D341Med (cell line): Measurements from ENCODE around the gene FBXL12.
"Not testable (repeated sequence)": the region's sequence is repeated elsewhere in the genome, so short reads cannot be mapped to it uniquely, and the experiment has no call there.

Experiments used
- DNase-seq: peaks from one replicate; pipeline ENCODE4 v3.0.0; 2012; ENCODE audit warnings: low spot score

The FBXL12 gene

DNA sequence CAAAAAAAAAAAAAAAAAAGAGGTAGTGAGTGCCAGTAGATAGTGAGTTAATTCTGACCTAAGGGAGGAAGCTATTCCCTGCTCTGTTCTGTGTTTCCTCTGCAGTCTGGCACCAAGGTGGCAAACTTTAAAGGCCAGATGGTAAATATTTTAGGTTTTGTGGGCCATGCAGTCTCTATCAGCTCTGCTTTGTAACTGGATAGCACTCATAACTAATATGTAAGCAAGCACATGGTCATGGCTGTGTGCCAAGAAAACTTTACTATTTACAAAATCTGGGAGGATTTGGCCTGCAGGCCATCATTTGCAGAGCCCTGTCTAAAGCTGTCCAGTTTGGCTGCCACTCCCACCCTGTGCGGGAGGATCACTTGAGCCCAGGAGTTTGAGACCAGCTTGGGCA lies 20.5 kb upstream of the FBXL12 start:
- no peak for DNase-seq

DNA sequence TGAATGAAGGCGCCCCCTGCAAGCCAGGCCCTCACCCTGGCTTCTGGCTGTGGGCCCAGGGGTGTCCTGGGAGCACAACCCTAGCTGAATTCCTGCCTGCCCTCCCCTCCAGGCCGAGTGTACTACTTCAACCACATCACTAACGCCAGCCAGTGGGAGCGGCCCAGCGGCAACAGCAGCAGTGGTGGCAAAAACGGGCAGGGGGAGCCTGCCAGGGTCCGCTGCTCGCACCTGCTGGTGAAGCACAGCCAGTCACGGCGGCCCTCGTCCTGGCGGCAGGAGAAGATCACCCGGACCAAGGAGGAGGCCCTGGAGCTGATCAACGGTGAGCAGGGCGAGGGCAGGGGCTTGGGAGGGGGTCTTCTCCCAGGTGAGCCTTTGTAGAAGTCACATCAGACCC lies 19.4 kb upstream of the FBXL12 start:
- DNase-seq, result no peak

DNA sequence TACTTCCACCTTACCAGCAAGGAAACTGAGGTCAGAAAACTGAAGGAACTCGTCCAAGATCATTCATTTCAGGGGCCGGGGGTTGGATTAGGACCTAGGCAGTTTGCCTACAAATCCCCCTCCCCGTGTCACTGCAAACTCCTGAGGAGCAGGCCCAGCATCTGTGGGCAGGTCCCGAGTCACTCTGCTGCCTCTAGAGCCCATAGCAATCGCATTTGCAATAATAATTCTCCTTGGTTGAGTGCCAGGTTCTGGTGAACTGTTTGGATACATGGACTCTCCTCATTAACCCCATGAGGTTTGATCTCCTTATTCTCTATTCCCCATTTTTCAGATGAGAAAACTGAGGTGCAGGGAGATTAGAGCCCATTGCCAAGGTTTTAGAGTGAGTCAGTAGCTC lies 17.1 kb upstream of the FBXL12 start:
- DNase-seq, result no peak

DNA sequence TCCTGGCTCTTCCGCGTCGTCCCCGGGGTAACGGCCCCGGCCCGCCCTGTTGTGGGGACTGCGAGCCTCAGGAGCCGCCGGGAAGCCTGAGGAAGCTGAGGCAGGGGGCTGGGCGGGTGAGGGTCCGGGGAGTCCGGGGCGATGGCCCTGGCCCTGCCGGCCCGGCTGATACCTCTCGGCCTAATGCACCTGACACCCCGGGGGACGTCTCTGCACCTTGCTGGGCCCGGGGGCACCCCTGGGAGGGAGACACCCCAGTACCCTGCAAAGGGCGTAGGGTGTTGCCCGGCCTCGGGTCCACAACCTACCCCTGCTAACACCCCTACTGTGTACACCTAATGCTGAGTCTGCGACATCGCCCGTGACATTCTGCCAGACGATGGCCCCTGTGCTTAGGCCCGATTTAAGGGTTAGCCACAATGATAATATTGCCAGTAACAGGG lies 16.6 kb upstream of the FBXL12 start:
- no peak for DNase-seq

DNA sequence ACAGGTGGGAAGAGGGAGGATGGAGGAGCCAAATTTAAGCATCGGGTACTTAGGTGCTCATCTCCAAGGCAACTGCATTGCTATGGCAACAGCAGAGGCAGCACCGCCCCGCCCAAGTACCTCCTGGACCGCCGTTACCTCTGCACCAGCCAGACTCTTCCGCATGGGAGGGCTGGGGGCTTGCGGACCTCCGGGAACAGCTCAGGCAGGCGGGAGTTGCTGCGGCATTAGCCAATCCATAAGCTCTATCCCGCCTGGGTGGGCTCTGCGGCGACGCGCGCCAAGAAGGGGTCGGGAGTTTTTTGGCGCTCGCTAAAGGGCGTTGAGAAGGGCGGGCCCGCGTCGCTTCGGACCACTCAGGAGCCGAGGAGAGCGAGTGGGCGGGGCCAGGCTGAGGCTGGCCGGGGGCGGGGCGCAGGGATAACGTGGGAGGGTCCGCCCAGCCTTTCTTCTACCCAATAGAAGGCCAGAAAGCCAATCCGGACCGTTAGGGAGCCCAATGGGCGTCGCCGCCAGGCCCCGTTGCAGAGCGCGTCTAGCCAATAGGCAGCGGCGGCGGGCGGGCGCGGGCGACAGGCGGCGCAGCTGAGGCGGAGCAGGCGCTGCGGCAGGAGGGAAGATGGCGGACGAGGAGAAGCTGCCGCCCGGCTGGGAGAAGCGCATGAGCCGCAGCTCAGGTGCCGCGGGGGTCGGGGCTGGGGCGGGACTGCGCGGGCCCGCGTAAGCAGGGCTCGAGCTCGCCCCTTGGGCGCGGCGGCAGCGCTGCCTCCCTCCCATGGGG lies 16.0 kb upstream of the FBXL12 start, which contains the start of gene PIN1:
PIN1 (plus strand) TSS at position 593 of the 781 bp plus-strand sequence; CDS start at position 620, 27 bp downstream.
- DNase-seq, result peak; percentile 98

DNA sequence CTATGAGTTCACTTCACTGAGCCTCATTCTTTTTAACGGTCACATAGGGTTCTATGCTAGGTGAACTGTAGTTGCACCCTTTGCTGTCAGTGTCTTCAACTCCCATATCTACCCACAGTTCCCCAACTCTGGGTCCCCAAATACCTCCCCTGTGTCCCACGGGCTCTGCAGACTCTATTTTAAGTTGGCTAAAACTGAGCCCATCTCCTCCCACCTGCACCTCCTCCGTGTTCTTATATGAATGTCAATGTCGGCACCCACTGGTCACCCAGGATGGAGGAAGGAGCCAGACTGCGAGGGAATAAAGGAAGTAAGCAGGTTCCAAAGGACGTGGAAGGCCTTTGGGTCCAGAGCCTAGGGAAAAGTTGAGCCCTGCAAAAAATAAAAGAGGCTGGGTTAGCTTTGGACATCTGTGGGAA lies 15.4 kb upstream of the FBXL12 start:
- DNase-seq, result peak; percentile 17

DNA sequence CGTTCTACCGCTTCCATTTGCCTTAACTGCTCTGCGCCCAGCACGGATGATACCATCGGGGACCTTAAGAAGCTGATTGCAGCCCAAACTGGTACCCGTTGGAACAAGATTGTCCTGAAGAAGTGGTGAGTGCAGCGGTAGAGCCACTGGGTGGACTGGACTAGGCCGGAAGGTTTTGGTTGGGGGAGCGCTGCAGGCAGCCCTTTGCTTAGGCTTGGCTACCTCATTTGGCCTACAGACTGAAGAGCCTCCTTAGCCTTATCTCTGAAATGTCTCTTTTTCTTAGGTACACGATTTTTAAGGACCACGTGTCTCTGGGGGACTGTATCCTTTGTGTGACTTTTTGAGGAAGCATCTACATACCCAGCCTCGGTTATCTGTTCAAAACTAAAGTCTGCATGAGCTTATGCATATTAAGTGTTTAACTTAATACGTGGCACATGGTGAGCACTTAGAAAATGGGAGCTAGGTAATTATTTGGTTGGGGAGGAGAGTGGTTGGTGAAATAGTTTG lies 9.7 kb upstream of the FBXL12 start:
- DNase-seq, result no peak

DNA sequence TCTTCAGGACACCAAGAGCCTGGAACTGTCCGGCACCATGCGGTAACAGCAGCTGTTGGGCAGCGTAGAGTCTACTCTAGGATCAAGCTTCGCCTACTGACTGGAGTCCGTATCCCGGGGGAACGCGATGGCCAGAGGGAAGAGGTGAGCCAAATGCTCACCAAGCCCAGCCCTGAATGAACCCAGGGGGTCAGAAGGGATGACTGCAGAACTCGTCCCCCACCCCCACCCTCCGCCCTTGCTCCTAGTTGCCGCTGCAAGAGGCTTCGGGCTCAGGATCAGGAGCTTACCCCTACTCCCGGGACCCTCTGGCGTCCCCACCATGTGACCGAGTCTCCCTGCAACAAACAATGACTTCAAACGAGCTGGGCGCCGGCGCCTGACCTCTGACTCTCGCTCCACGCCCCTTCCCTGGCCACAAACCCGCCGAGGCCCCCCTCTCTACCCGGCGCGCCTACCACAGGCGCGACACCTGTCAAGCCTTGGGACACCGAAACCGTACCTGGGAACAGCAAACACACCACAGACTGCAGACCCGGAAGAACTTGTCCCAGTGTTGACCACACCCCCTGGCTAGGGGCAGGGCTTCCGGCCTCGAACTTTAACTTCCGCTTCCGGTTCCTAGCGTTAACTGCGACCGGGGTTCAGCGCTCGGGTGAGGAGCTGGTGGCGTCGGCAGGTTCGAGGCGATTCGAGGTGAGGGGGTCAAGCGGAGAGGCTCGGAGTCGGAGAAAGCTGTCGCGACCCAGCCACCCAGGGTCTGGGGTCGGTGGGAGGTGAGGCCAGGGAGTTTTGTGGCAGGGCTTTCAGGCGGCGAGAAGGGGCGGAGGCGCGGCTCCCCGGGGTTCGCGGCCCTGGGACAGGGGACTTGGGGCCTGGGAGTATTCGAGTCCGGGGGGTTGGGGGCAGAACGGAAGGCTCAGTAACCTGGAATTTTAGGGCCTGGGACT lies 8.7 kb upstream of the FBXL12 start, which contains the start of gene UBL5:
UBL5 (plus strand) TSS at position 630 of the 950 bp plus-strand sequence. CDS start 420 bp downstream, outside the sequence.
- DNase-seq, result peak; percentile 92

DNA sequence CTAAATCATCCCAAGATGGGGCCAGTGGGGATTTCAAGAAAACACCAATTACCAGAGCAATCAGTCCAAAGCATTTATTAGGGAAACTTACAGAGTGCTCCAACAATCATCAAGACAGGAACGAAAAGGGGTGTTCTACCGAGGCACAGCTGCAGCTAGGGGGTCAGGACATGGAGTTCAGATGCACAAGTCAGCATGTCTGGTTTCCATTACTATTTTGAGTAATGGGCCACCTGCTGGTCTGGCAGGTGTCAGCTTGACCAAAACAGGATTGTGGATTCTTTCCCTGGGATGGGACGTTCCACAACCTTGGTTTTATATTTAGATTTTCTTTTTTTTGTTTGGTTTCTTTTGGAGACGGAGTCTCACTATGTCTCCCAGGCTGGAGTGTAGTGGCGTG lies 4.9 kb upstream of the FBXL12 start:
- no peak for DNase-seq

DNA sequence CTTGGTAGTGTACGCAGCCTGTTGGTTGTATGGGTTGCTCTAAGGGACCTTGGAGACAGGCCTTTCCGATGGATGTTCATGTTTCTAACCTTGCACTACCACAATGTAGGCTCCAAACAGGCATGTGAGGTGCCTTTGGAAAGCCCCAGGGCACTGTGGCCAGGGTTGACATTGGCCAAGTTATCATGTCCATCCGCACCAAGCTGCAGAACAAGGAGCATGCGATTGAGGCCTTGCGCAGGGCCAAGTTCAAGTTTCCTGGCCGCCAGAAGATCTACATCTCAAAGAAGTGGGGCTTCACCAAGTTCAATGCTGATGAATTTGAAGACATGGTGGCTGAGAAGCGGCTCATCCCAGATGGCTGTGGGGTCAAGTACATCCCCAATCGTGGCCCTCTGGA lies 1.2 kb upstream of the FBXL12 start:
- DNase-seq, result not testable (repeated sequence)

DNA sequence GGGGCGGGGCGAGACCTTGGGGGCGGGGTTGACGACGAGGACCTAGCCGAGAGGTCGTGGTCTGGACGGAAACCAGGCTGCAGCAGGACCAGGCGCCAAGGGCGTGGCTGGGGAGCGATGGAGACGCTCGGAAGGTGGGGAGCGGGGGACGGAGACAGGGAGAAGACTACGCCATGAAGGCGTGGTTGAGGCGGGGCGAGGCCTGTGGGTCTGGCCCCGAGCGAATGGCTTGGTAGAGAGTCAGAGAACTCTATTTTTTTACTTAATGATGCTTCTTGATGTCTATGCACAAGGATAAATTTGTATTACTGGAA lies 674 bp upstream of the FBXL12 start:
- DNase-seq, result no peak

DNA sequence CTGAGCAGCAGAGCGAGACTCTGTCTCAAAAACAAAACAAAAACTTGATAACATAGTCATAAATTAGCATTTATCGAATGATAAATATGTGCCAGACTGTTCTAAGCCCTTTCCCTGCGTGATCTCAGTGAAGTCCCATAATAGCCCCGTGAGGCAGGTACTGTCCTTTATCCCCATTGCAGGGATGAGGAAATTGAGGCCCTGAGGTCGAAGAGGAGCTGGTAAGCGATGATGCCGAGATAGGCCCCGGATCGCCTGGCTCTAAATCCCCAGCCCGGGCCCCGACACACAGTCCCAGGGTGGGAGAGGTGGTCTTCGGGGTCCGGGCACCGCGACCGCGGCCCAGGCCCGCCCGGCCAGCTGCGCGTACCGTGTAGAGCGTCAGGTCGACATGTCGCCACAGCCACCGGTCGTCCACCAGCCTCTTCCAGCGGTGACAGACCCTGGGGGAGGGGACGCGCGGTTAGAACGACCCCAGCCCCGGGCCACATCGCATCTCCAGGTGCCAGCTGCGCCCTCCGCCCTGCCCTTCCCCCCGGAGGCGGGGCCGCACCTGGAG lies 625 bp downstream of the FBXL12 start:
- no peak for DNase-seq

DNA sequence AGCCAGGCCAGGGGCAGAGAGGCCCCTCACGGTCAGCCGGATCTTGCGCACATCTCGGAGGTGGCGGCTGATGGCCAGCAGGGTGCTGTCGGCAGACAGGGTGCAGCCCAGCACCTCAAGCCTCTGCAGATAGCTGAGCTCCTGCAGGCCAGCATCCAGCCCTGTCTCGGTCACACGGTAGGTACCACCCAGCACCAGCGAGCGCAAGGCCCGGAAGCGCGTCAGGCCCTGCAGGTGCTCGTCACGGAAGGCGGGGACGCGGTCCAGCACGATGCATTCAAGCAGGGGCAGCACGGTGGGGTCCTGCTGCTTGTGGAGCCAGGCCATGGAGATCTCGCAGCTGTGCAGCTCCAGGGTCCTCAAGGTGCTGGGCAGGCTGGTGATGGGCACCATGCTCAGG lies 7.7 kb downstream of the FBXL12 start:
- no peak for DNase-seq

DNA sequence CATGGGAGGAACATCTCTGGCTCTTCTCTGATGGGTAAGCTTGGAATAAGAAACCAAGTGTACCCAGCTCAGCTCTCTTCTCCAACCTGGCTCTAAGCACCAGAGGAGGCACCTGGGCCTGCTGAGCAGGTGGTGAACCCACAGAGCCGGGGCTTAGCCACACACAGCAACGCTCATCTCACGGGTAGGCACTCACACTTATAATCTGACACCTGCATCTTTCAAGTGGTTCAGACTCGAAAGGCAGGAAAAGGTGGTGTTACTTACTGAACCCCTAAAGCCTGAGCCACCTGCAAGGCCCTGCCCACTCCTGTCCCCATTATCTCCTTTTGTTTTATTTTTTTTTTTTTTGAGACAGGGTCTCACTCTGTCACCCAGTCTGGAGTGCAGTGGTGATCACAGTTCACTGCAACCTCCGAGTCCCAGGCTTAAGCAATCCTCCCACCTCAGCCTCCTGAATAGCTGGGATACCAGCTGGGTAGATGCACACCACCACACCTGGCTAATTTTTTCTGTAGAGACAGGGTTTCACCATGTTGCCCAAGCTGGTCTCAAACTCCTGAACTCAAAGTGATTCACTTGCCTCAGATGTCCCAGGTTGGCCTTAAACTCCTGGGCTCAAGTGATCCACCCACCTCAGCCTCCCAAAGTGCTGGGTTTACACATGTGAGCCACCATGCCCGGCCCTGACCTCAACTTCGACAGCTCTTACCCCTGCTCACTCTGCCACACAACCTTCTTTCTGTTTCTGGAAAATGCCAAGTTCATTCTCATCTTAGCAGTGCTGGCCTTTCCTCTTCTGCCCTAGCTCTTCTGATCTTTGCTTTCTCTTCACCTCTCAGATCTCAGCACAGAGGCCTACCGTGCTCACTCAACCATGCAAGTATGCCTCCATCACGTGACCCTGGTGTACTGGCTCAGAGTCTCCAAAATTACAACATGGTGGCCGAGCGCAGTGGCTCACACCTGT lies 9.7 kb downstream of the FBXL12 start:
- DNase-seq, result no peak

DNA sequence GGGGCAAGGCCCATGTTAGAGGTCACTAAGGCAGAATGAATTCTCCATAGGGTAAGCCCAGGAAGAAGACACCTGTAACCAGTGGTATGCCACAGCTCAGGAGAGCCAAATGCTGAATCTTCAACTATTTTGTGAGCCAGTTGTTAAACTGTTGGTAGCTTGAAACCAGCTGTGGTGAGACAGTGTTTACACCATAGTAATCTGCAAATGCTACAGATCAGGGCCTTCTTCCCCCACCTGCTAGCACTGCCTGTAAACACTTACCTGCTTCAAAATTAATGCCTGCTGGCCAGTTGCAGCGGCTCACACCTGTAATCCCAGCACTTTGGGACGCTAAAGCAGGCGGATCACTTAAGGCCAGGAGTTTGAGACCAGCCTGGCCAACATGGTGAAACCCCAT lies 12.1 kb downstream of the FBXL12 start:
- DNase-seq, result no peak

DNA sequence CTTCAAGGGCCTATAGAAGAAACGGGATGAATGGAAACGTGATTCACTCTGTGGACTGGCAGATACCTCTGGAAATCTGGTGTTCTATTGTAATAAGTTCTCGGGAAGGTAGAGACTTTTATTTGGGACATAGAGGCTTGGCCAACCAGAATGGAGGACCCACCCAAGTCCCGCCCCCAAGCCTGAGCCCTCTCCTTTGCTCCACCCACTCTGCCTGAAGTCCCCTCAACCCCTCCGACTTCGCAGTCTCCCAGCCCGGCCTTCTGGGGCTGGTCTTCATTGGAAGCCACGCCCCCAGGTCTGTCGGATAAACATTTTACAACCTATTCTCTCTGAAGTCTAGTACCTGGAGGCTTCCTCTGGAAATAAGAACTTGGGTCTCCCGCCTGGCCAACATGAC lies 16.9 kb downstream of the FBXL12 start:
- DNase-seq, result no peak

DNA sequence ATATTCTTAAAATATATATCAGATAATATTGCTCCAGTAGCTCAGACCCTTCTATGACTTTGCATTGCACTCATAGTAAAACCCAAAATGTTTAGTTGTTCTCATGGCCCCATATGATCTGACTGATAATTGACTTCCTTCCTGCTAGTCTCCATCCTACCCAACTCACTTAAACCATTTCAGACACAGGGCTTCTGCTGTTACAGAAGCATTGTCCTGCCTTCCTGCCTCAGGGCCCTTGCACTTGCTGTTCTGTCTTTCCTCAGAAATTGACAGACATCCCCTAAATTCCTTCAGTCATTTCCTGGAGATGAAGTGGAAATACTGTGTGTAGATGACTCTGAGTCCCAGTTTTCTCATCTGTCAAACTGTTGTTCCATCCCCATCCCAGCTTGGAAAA lies 19.7 kb downstream of the FBXL12 start:
- no peak for DNase-seq

DNA sequence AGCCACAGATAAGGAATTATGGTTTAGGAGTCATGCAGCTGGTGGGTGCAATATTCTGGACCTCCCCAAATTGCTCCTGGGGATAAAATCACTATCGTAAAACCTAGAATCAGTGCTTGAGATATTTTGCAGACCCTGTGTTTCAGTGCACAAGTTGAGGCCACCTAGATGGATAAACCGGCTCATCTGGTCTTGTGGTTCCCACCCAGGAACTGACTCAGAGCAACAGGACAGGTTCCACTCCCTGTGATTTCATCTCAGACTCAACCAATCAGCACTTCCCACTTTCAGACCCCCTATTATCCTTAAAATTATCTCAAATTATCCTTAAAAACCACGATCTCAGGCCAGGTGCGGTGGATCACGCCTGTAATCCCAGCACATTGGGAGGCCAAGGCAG lies 21.0 kb downstream of the FBXL12 start:
- DNase-seq, result no peak

DNA sequence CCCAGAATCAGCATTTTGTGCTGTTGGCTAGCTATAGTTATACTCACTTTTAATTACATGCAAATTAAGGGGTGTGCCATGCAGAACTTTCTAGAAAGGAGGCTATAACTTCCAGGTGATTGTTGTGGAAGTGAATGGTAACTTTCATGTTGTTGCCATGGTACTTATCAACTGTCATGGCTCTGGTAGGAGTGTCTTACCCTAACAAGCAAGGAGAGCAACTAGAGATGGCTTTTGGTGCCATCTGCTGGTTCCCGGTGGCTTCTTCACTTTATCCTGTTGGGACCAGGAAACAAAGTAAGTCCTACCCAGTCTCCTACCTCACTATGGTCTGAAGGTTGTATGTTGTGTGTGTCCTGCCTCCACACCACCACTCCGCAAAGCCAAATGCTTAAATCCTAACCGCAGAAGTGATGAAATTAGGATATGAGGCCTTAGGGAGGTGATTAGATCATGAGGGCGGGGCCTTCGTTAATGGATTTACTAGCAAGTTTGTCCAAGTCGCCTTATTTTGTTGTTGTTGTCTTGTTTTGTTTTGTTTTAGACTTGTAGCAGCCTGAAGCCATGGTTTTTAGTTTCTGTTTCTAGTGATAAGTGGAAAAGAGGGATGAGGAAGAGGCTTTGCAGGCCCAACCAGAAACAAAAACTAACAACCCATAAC lies 22.6 kb downstream of the FBXL12 start:
- DNase-seq, result peak; percentile 62

DNA sequence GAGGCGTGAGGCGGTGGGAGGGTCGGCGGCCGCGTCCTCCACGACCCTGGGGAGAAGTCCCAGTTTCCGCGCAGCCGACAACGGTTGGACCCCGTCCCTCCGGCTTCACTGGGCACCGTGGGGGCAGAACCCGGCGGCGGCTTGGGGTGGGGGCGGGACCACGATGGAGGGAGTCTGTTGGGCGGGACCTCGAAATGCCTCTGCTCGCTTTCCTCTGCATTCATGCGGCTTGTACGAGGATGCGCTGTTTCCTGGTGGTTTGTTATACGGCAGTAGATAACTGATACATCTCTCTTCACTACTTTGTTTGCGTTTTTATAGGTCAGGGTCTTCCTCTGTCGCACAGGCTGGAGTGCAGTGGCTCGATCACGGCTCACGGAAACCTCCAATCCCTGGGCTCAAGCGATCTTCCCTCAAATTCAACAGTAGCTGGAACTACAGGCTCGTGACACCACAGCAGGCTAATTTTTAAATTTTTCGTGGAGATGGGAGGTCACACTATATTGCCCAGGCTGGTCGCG lies 25.7 kb downstream of the FBXL12 start:
- no peak for DNase-seq
